ENCODE measurements around the gene CNTFR. TPM values are rescaled to one million over a fixed set of nuclear protein-coding genes. Genes with fewer than 3 reads are reported as not detected.

Gene CNTFR
- total and polyA plus RNA-seq, 2 of the 8 experiments (the other 6 are each of a cell fraction or from before 2014, with no cell fraction given): 1.2 to 4.2 TPM

GRCh38 chr9:34627716-34628655 lies 38.5 kb upstream of the CNTFR start (continued):
- no peak for TF ChIP-seq TAF1 (IDR thresholded peaks at IDR 0.05; ENCODE audit: low read depth, low read length)

Measured in H1 (cell line).